SK-N-SH treated with all-trans-retinoic acid at 6 μM for 48 hours (cell line): ENCODE results near the gene ANXA11.

ENCODE experiments used
- ATAC-seq: fragments of 200-7000 bp; cut with Tn5 transposase; 3 replicates; pipeline ENCODE4 v1.9.1; 2020; ENCODE audit warnings: mild to moderate bottlenecking, moderate library complexity
- CSDC2 ChIP-seq: fragments of 250-450 bp; sonication (Bioruptor Pico); IDR thresholded peaks from 2 replicates; pipeline ENCODE4 v1.5.0; 2020; ENCODE audit warnings: mild to moderate bottlenecking, moderate library complexity
- CSRNP3 ChIP-seq: fragments of 250-450 bp; sonication (Bioruptor Pico); IDR thresholded peaks from 2 replicates; pipeline ENCODE4 v1.5.1; 2021; ENCODE audit warnings: mild to moderate bottlenecking, moderate library complexity
- ESRRG ChIP-seq: fragments of 250-450 bp; sonication (Bioruptor Pico); IDR thresholded peaks from 2 replicates; pipeline ENCODE4 v1.6.1; 2021; ENCODE audit warnings: mild to moderate bottlenecking
- GLIS3 ChIP-seq: fragments of 250-450 bp; sonication (Bioruptor Pico); IDR thresholded peaks from 2 replicates; pipeline ENCODE4 v1.5.0; 2020; ENCODE audit warnings: mild to moderate bottlenecking, moderate library complexity
- ISL1 ChIP-seq: fragments of 250-450 bp; sonication (Bioruptor Pico); IDR thresholded peaks from 2 replicates; pipeline ENCODE4 v2.1.2; 2022; ENCODE audit warnings: mild to moderate bottlenecking, moderate library complexity
- OSR1 ChIP-seq: fragments of 250-450 bp; sonication (Bioruptor Pico); IDR thresholded peaks from 2 replicates; pipeline ENCODE4 v1.8.0; 2022; ENCODE audit warnings: moderate library complexity, mild to moderate bottlenecking, inconsistent platforms
- POU6F1 ChIP-seq: fragments of 250-450 bp; sonication (Bioruptor Pico); IDR thresholded peaks from 2 replicates; pipeline ENCODE4 v1.8.0; 2021; ENCODE audit warnings: low read depth, mild to moderate bottlenecking, moderate library complexity, borderline replicate concordance
- PPARA ChIP-seq: fragments of 250-450 bp; sonication (Bioruptor Pico); IDR thresholded peaks from 2 replicates; pipeline ENCODE4 v1.5.0; 2020; ENCODE audit warnings: mild to moderate bottlenecking, borderline replicate concordance
- RARB ChIP-seq: fragments of 250-450 bp; sonication (Bioruptor Pico); IDR thresholded peaks from 2 replicates; pipeline ENCODE4 v1.8.0; 2021; ENCODE audit warnings: mild to moderate bottlenecking, moderate library complexity
- SNAI2 ChIP-seq: fragments of 250-450 bp; sonication (Bioruptor Pico); IDR thresholded peaks from 2 replicates; pipeline ENCODE4 v1.5.0; 2020; ENCODE audit warnings: mild to moderate bottlenecking, moderate library complexity
- TCF4 ChIP-seq: fragments of 250-450 bp; sonication (Bioruptor Pico); IDR thresholded peaks from 2 replicates; pipeline ENCODE4 v1.8.0; 2021; ENCODE audit warnings: mild to moderate bottlenecking, moderate library complexity, borderline replicate concordance
- TOX ChIP-seq: fragments of 250-450 bp; sonication (Bioruptor Pico); IDR thresholded peaks from 2 replicates; pipeline ENCODE4 v1.8.0; 2021; ENCODE audit warnings: mild to moderate bottlenecking, moderate library complexity, borderline replicate concordance
- TSHZ2 ChIP-seq: fragments of 250-450 bp; sonication (Bioruptor Pico); IDR thresholded peaks from 2 replicates; pipeline ENCODE4 v1.5.0; 2020; ENCODE audit warnings: mild to moderate bottlenecking, moderate library complexity
- ZFP3 ChIP-seq: fragments of 250-450 bp; sonication (Bioruptor Pico); IDR thresholded peaks from 2 replicates; pipeline ENCODE4 v1.5.0; 2020; ENCODE audit warnings: mild to moderate bottlenecking, moderate library complexity
- ZFP30 ChIP-seq: fragments of 450-650 bp; formaldehyde crosslinking; IDR thresholded peaks from 2 replicates; pipeline ENCODE4 v1.5.0; 2022; ENCODE audit warnings: mild to moderate bottlenecking, moderate library complexity
- ZNF565 ChIP-seq: fragments of 450-650 bp; formaldehyde crosslinking; conservative IDR thresholded peaks from 2 replicates; pipeline ENCODE4 v1.5.0; 2020; ENCODE audit warnings: low read depth, mild to moderate bottlenecking, moderate library complexity
- ZNF70 ChIP-seq: fragments of 450-650 bp; formaldehyde crosslinking; IDR thresholded peaks from 2 replicates; pipeline ENCODE4 v1.5.0; 2020; ENCODE audit warnings: mild to moderate bottlenecking, moderate library complexity
- ZNF8 ChIP-seq: fragments of 450-650 bp; formaldehyde crosslinking; IDR thresholded peaks from 2 replicates; pipeline ENCODE4 v1.5.0; 2020; ENCODE audit warnings: mild to moderate bottlenecking, moderate library complexity
- TF ChIP-seq, protein P1 (sequence below): fragments of 250-450 bp; sonication (Bioruptor Pico); IDR thresholded peaks from 2 replicates; pipeline ENCODE4 v1.5.1; 2020; ENCODE audit warnings: low read depth, mild to moderate bottlenecking, moderate library complexity

The ANXA11 gene

GRCh38 chr10:80184291-80184690 is 21.0 kb downstream of the ANXA11 start (continued):
- no peak for TF ChIP-seq TSHZ2 (CRISPR knock-in tag)
- TF ChIP-seq CSDC2: no peak
- TF ChIP-seq ZFP30 (CRISPR knock-in tag): no peak
- no peak for TF ChIP-seq ZFP3 (CRISPR knock-in tag)
- TF ChIP-seq PPARA (CRISPR knock-in tag): no peak
- no peak for TF ChIP-seq ZNF8 (CRISPR knock-in tag)
- TF ChIP-seq TCF4: no peak
- TF ChIP-seq ZNF70 (CRISPR knock-in tag): no peak

DNA sequence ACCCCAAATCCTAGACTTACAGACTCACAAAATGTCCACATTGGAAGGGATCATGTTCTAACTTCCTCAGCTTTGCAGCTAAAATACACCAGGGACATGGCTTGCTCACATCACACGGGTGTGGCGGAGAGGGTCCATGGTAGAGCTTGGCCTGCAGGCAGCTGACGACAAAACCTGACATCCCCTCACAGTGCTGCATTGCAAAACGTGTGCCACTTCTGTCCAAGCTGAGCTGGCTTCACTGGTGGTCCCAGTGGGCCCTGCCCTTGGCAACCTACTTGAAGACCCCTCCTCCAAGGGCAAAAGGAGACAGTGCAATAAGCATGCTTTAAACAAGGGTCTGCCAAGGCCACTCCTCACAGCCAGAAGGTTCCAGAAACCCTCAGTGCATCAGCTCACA is 21.9 kb downstream of the ANXA11 start:
- no peak for ATAC-seq
- TF ChIP-seq RARB (CRISPR knock-in tag): no peak
- no peak for TF ChIP-seq ESRRG
- TF ChIP-seq ZNF565 (CRISPR knock-in tag): no peak
- TF ChIP-seq, protein P1, sequence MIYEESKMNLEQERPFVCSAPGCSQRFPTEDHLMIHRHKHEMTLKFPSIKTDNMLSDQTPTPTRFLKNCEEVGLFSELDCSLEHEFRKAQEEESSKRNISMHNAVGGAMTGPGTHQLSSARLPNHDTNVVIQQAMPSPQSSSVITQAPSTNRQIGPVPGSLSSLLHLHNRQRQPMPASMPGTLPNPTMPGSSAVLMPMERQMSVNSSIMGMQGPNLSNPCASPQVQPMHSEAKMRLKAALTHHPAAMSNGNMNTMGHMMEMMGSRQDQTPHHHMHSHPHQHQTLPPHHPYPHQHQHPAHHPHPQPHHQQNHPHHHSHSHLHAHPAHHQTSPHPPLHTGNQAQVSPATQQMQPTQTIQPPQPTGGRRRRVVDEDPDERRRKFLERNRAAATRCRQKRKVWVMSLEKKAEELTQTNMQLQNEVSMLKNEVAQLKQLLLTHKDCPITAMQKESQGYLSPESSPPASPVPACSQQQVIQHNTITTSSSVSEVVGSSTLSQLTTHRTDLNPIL (CRISPR knock-in tag): no peak
- no peak for TF ChIP-seq POU6F1 (CRISPR knock-in tag)

DNA sequence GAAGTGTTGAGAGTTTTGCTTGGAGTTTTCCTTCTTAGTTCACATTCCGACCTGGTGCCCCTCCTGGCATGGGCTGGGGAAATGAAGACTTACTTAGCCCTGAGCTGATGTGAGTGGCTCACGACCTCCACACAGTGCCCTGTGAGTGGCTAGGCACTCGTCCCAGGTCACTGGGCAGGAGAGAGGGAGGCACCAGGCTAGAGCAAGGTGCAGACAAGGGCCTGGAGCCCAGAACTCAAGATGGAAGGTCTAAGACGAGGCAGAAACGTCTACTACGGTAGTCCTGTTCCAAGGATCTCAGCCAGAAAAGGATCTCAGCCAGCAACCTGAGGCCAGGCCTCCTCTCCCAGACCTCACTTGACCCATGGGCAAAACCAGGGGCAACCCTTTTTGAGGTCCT is 22.4 kb downstream of the ANXA11 start:
- ATAC-seq: no peak
- TF ChIP-seq TCF4: no peak
- TF ChIP-seq CSDC2: no peak

GRCh38 chr10:80177781-80178636 is 27.3 kb downstream of the ANXA11 start:
- TF ChIP-seq CSRNP3 (no peak), SNAI2 (CRISPR knock-in tag) (no peak), TCF4 (no peak), GLIS3 (CRISPR knock-in tag) (no peak), ZNF565 (CRISPR knock-in tag) (no peak), TOX (CRISPR knock-in tag) (no peak), ZFP3 (CRISPR knock-in tag) (no peak), ISL1 (CRISPR knock-in tag) (no peak), PPARA (CRISPR knock-in tag) (no peak), OSR1 (CRISPR knock-in tag) (no peak), ESRRG (no peak), ZNF8 (CRISPR knock-in tag) (no peak), ZNF70 (CRISPR knock-in tag) (no peak), CSDC2 (no peak)
- TF ChIP-seq, protein P1 (CRISPR knock-in tag): no peak
- peak; percentile 42 for ATAC-seq
